ENCODE results near the gene NR1I3.

DNA sequence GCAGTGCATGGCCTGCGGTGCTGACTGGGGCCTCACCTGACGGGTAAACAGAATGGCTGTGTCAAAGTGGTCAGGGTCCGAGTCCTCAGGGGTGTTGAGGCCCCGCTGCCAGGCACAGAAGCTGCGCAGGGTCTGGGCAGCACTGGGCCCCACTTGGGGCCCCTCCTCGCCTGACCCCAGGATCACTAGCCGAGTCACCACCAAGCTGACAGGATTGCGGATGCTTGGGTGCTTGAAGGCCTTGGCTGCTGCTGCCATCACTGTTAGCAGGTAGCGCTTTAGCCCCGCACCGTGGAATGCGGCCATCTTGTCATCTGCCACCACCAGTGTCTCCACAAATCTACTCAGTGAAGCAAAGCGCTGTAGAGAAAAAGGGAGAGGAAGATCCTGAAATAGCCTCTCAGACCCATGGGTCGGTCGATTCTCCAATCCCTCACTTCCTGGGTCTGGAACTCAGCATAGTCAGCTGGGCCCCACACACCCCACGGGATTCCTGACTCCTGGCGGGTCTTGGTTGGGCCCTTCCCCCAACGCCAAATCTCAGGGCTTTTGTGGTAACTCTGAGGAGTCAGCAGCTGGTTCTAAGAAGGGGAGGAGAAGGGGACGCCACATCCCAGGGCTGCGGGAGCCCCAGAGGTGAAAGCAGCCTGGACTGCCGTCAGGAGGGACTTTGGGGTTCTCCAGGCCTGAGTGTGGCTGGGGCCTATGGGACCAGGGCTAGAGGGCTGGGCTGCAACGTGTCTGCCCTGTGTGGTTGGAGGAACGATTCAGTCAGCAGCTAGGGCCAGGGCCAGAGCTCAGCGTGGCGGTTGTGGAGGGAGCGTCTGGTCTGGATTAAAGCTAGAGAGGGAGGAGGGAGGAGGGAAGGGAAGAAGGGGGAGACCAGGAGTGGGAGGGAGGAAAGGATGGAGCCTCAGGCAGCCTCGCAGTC is 41.2 kb downstream of the NR1I3 start:
- TF ChIP-seq, protein P1, sequence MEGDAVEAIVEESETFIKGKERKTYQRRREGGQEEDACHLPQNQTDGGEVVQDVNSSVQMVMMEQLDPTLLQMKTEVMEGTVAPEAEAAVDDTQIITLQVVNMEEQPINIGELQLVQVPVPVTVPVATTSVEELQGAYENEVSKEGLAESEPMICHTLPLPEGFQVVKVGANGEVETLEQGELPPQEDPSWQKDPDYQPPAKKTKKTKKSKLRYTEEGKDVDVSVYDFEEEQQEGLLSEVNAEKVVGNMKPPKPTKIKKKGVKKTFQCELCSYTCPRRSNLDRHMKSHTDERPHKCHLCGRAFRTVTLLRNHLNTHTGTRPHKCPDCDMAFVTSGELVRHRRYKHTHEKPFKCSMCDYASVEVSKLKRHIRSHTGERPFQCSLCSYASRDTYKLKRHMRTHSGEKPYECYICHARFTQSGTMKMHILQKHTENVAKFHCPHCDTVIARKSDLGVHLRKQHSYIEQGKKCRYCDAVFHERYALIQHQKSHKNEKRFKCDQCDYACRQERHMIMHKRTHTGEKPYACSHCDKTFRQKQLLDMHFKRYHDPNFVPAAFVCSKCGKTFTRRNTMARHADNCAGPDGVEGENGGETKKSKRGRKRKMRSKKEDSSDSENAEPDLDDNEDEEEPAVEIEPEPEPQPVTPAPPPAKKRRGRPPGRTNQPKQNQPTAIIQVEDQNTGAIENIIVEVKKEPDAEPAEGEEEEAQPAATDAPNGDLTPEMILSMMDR (IDR thresholded peaks at IDR 0.05), result no peak
- TF ChIP-seq POLR2A (IDR thresholded peaks at IDR 0.05), result peak in 1 of 2 donors; percentile 22

Data from suprapubic skin (tissue), 3 donors.